ENCODE data around the gene SCARF2. TPM values are rescaled to one million over a fixed set of nuclear protein-coding genes. Genes with fewer than 3 reads are reported as not detected.

The SCARF2 gene
- total RNA-seq, 1 experiment from 2014 or later = 2.7 TPM

DNA sequence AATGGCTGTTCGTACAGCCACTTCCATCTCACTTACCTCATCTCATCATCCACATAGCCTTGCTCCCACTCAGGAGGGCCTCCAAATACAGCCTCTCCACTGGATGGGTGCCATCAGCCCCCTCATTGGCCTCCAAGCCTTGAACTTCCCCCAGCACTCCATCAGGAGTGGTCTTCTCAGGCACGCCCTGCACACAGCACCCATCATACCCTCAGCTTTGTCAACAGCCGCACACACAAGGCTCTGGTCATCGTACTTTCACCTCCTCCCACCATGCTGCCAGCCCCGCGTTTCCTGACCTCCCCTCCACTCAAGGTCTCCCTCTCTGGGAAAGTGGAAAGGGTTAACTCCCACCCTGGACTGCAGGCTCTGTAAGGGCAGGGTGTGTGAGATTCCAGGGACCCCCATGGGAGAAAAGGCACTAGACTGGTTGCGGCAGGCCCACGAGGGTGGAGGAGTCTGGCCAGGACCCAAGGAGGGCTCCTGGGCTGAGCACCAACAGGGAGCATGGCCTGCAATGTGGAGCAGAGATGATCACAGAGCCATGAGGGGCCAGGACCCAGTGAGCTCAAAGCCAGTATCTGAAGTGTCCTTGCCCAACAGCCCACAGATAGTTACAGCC, 21.0 kb upstream of the SCARF2 start:
- TF ChIP-seq, protein P1, sequence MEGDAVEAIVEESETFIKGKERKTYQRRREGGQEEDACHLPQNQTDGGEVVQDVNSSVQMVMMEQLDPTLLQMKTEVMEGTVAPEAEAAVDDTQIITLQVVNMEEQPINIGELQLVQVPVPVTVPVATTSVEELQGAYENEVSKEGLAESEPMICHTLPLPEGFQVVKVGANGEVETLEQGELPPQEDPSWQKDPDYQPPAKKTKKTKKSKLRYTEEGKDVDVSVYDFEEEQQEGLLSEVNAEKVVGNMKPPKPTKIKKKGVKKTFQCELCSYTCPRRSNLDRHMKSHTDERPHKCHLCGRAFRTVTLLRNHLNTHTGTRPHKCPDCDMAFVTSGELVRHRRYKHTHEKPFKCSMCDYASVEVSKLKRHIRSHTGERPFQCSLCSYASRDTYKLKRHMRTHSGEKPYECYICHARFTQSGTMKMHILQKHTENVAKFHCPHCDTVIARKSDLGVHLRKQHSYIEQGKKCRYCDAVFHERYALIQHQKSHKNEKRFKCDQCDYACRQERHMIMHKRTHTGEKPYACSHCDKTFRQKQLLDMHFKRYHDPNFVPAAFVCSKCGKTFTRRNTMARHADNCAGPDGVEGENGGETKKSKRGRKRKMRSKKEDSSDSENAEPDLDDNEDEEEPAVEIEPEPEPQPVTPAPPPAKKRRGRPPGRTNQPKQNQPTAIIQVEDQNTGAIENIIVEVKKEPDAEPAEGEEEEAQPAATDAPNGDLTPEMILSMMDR (conservative IDR thresholded peaks at IDR 0.05; ENCODE audit: low read depth, low read length) = no peak
- TF ChIP-seq EZH2 (IDR thresholded peaks at IDR 0.05; ENCODE audit: low read length, unreplicated experiment) = no peak
- TF ChIP-seq EZH2phosphoT487 (IDR thresholded peaks at IDR 0.05; ENCODE audit: borderline replicate concordance, low read length) = no peak
- intact Hi-C loops (cut with micrococcal nuclease) = no loop called here
- POLR2A ChIA-PET (ENCODE audit: unreplicated experiment) = no interaction called here

GRCh38 chr22:20457506-20458240, 20.0 kb upstream of the SCARF2 start:
- Histone ChIP-seq H3K4me2 (ENCODE audit: low read length) (no peak overlapping the region), H3K4me3 (ENCODE audit: low read length) (no peak overlapping the region), H3K9me2 (replicated peaks; ENCODE audit: low read length) (no peaks in the 10 kb centered on the region), H3F3A (ENCODE audit: low read length, unreplicated experiment) (no peaks in the 10 kb centered on the region), H4K20me1 (ENCODE audit: low read length) (no peaks in the 10 kb centered on the region), H3K27me3 (ENCODE audit: low read length) (no peaks in the 10 kb centered on the region), H3K9ac (ENCODE audit: low read length) (no peak overlapping the region), H3K9me3 (ENCODE audit: low read length) (no peaks in the 10 kb centered on the region), H3K4me1 (ENCODE audit: insufficient read depth, low read length) (no peaks in the 10 kb centered on the region), H3K36me3 (ENCODE audit: low read depth, low read length) (no peaks in the 10 kb centered on the region), H2AFZ (ENCODE audit: low read length) (no peak overlapping the region), H3K27ac (ENCODE audit: low read length) (no peak overlapping the region), H3K79me2 (ENCODE audit: low read length) (no peaks in the 10 kb centered on the region)
- ATAC-seq (no peak), DNase-seq (no peak)
- TF ChIP-seq EZH2phosphoT487 (IDR thresholded peaks at IDR 0.05; ENCODE audit: borderline replicate concordance, low read length) (no peak), EZH2 (IDR thresholded peaks at IDR 0.05; ENCODE audit: low read length, unreplicated experiment) (no peak)
- TF ChIP-seq, protein P1 (conservative IDR thresholded peaks at IDR 0.05; ENCODE audit: low read depth, low read length) = no peak
- ChIA-PET CTCF (no interaction called here), POLR2A (ENCODE audit: unreplicated experiment) (no interaction called here)
- intact Hi-C loops (cut with micrococcal nuclease) = no loop called here
- BruUV-seq (replicated peaks) = no TSS peak

More for the DNA sequence above, 21.0 kb upstream of the SCARF2 start:
- ATAC-seq (no peak), DNase-seq (no peak)
- Histone ChIP-seq H3K27me3 (ENCODE audit: low read length) (no peaks in the 10 kb centered on the region), H3K4me2 (ENCODE audit: low read length) (no peak overlapping the region), H2AFZ (ENCODE audit: low read length) (no peak overlapping the region), H3K9ac (ENCODE audit: low read length) (no peak overlapping the region), H3K9me2 (replicated peaks; ENCODE audit: low read length) (no peaks in the 10 kb centered on the region), H3K9me3 (ENCODE audit: low read length) (no peaks in the 10 kb centered on the region), H3K27ac (ENCODE audit: low read length) (no peak overlapping the region), H3K4me3 (ENCODE audit: low read length) (no peak overlapping the region), H3K36me3 (ENCODE audit: low read depth, low read length) (no peaks in the 10 kb centered on the region), H4K20me1 (ENCODE audit: low read length) (no peaks in the 10 kb centered on the region), H3K4me1 (ENCODE audit: insufficient read depth, low read length) (no peaks in the 10 kb centered on the region), H3K79me2 (ENCODE audit: low read length) (no peaks in the 10 kb centered on the region), H3F3A (ENCODE audit: low read length, unreplicated experiment) (no peaks in the 10 kb centered on the region)
- no TSS peak for BruUV-seq (replicated peaks)
- CTCF ChIA-PET = no interaction called here

DNA sequence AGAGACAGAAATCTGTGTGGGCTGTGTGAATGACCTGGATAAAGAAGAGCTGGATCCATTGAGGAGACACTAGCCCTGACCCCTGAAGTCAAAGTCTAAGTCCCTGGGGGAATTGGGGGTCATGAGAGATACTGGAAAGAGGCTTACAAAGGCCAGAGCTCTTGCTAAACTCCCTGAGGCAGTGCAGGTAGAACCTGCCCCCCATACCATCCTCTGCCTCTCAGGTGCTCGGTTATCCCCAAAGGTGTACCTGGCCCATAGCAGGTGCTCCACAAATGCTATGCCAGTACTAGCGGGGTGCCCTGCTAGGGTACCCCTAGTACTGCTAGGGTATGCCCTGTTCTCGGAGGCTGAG, 19.1 kb upstream of the SCARF2 start:
- no peaks in the 10 kb centered on the region for H3K9me3 ChIP-seq (ENCODE audit: low read length)
- no peaks in the 10 kb centered on the region for H3K79me2 ChIP-seq (ENCODE audit: low read length)
- no peak overlapping the region for H3K4me3 ChIP-seq (ENCODE audit: low read length)
- H4K20me1 ChIP-seq (ENCODE audit: low read length) = no peaks in the 10 kb centered on the region
- H3K4me1 ChIP-seq (ENCODE audit: insufficient read depth, low read length) = no peaks in the 10 kb centered on the region
- ATAC-seq = no peak
- no peak overlapping the region for H3K27ac ChIP-seq (ENCODE audit: low read length)
- no peaks in the 10 kb centered on the region for H3K9me2 ChIP-seq (replicated peaks; ENCODE audit: low read length)
- H3K4me2 ChIP-seq (ENCODE audit: low read length) = no peak overlapping the region
- H3K9ac ChIP-seq (ENCODE audit: low read length) = no peak overlapping the region
- DNase-seq = no peak
- CTCF ChIA-PET = interaction anchor here (1.2 kb wide), 1 partner anchor 38 kb away, joined by 22 read pairs; no protein-coding TSS in a partner anchor
- TF ChIP-seq, protein P1 (conservative IDR thresholded peaks at IDR 0.05; ENCODE audit: low read depth, low read length) = no peak
- TF ChIP-seq EZH2 (IDR thresholded peaks at IDR 0.05; ENCODE audit: low read length, unreplicated experiment) (no peak), EZH2phosphoT487 (IDR thresholded peaks at IDR 0.05; ENCODE audit: borderline replicate concordance, low read length) (no peak)
- intact Hi-C loops (cut with micrococcal nuclease) = loop anchor here (1.0 kb wide), 1 partner anchor 38 kb away; no protein-coding TSS in a partner anchor
- 0 out of 2 replicates have a peak overlapping the region, but pooled peaks have one; percentile 30 for H2AFZ ChIP-seq (ENCODE audit: low read length)
- POLR2A ChIA-PET (ENCODE audit: unreplicated experiment) = no interaction called here
- BruUV-seq (replicated peaks) = no TSS peak
- no peaks in the 10 kb centered on the region for H3F3A ChIP-seq (ENCODE audit: low read length, unreplicated experiment)
- no peaks in the 10 kb centered on the region for H3K36me3 ChIP-seq (ENCODE audit: low read depth, low read length)
- no peaks in the 10 kb centered on the region for H3K27me3 ChIP-seq (ENCODE audit: low read length)

All from PC-3 (cell line).